IPS-18a (cell line): ENCODE results near the gene PRSS2.
"Not testable (repeated sequence)": the region's sequence is repeated elsewhere in the genome, so short reads cannot be mapped to it uniquely, and the experiment has no call there.

ENCODE experiments used
- H3K27ac ChIP-seq: one replicate; pipeline ENCODE4 v1.5.1; 2013; ENCODE audit warnings: low read length
- H3K27me3 ChIP-seq: one replicate; pipeline ENCODE4 v1.6.1; 2013; ENCODE audit warnings: mild to moderate bottlenecking, low read length; ENCODE audit not compliant: control insufficient read depth, insufficient read depth
- H3K36me3 ChIP-seq: one replicate; pipeline ENCODE4 v1.6.1; 2013; ENCODE audit warnings: low read depth, low read length; ENCODE audit not compliant: control insufficient read depth
- H3K4me1 ChIP-seq: one replicate; pipeline ENCODE4 v1.6.1; 2013; ENCODE audit warnings: low read depth, low read length; ENCODE audit not compliant: control insufficient read depth
- H3K4me3 ChIP-seq: one replicate; pipeline ENCODE4 v1.5.1; 2013; ENCODE audit warnings: low read length
- H3K9ac ChIP-seq: one replicate; pipeline ENCODE4 v1.6.1; 2013; ENCODE audit warnings: mild to moderate bottlenecking, low read length, moderate library complexity
- H3K9me3 ChIP-seq: one replicate; pipeline ENCODE4 v1.6.1; 2013; ENCODE audit warnings: low read depth, low read length; ENCODE audit not compliant: control insufficient read depth

Gene PRSS2

GRCh38 chr7:142761606-142762005 is 9.2 kb upstream of the PRSS2 start:
- H3K36me3 ChIP-seq, H3K9ac ChIP-seq, H3K9me3 ChIP-seq, H3K4me1 ChIP-seq, H3K27ac ChIP-seq, H3K27me3 ChIP-seq, H3K4me3 ChIP-seq: not testable (repeated sequence)

GRCh38 chr7:142762104-142762503 is 8.7 kb upstream of the PRSS2 start:
- H3K27me3 ChIP-seq, result no peaks in the 10 kb centered on the region

GRCh38 chr7:142767451-142767850 is 3.3 kb upstream of the PRSS2 start:
- H3K27me3 ChIP-seq, result no peaks in the 10 kb centered on the region
- no peak overlapping the region for H3K27ac ChIP-seq
- H3K9ac ChIP-seq, result no peak overlapping the region
- H3K4me1 ChIP-seq, result no peaks in the 10 kb centered on the region
- H3K4me3 ChIP-seq, result no peak overlapping the region
- H3K36me3 ChIP-seq, result no peaks in the 10 kb centered on the region
- H3K9me3 ChIP-seq, result no peaks in the 10 kb centered on the region

More at GRCh38 chr7:142762104-142762503, 8.7 kb upstream of the PRSS2 start:
- H3K9ac ChIP-seq, result no peak overlapping the region
- H3K27ac ChIP-seq, result no peak overlapping the region
- H3K4me1 ChIP-seq, result no peaks in the 10 kb centered on the region
- H3K36me3 ChIP-seq, result no peaks in the 10 kb centered on the region
- no peak overlapping the region for H3K4me3 ChIP-seq
- H3K9me3 ChIP-seq, result no peaks in the 10 kb centered on the region

GRCh38 chr7:142767861-142768260 is 2.9 kb upstream of the PRSS2 start:
- no peak overlapping the region for H3K4me3 ChIP-seq
- H3K9me3 ChIP-seq, result no peaks in the 10 kb centered on the region
- no peaks in the 10 kb centered on the region for H3K4me1 ChIP-seq
- no peaks in the 10 kb centered on the region for H3K27me3 ChIP-seq
- H3K9ac ChIP-seq, result no peak overlapping the region
- H3K27ac ChIP-seq, result no peak overlapping the region
- no peaks in the 10 kb centered on the region for H3K36me3 ChIP-seq

- not testable (repeated sequence) for H3K36me3 ChIP-seq, H3K27me3 ChIP-seq, H3K9ac ChIP-seq, H3K4me1 ChIP-seq, H3K9me3 ChIP-seq, H3K27ac ChIP-seq, H3K4me3 ChIP-seq
Observed at GRCh38 chr7:142768885-142769284, 1.9 kb upstream of the PRSS2 start.

- Histone ChIP-seq H3K9me3 (no peaks in the 10 kb centered on the region), H3K9ac (no peak overlapping the region), H3K36me3 (no peaks in the 10 kb centered on the region), H3K4me3 (no peak overlapping the region), H3K27ac (no peak overlapping the region), H3K27me3 (no peaks in the 10 kb centered on the region), H3K4me1 (no peaks in the 10 kb centered on the region)
Observed at GRCh38 chr7:142771353-142771723, 568 bp downstream of the PRSS2 start.

- H3K4me1 ChIP-seq, result no peaks in the 10 kb centered on the region
- H3K9me3 ChIP-seq, result no peaks in the 10 kb centered on the region
- no peak overlapping the region for H3K9ac ChIP-seq
- H3K27me3 ChIP-seq, result no peaks in the 10 kb centered on the region
- no peaks in the 10 kb centered on the region for H3K36me3 ChIP-seq
- H3K27ac ChIP-seq, result no peak overlapping the region
- no peak overlapping the region for H3K4me3 ChIP-seq
Observed at GRCh38 chr7:142772051-142772450, 1.3 kb downstream of the PRSS2 start.

GRCh38 chr7:142772673-142773072 is 1.9 kb downstream of the PRSS2 start:
- Histone ChIP-seq H3K27ac (no peak overlapping the region), H3K27me3 (no peaks in the 10 kb centered on the region), H3K4me1 (no peaks in the 10 kb centered on the region), H3K9ac (no peak overlapping the region), H3K4me3 (no peak overlapping the region), H3K9me3 (no peaks in the 10 kb centered on the region), H3K36me3 (no peaks in the 10 kb centered on the region)

GRCh38 chr7:142773230-142773629 is 2.5 kb downstream of the PRSS2 start:
- Histone ChIP-seq H3K27ac (no peak overlapping the region), H3K4me1 (no peaks in the 10 kb centered on the region), H3K9ac (no peak overlapping the region), H3K9me3 (no peaks in the 10 kb centered on the region), H3K36me3 (no peaks in the 10 kb centered on the region), H3K27me3 (no peaks in the 10 kb centered on the region), H3K4me3 (no peak overlapping the region)

- H3K27me3 ChIP-seq, result no peaks in the 10 kb centered on the region
- no peak overlapping the region for H3K4me3 ChIP-seq
- no peak overlapping the region for H3K27ac ChIP-seq
- H3K4me1 ChIP-seq, result no peaks in the 10 kb centered on the region
- no peak overlapping the region for H3K9ac ChIP-seq
- H3K9me3 ChIP-seq, result no peaks in the 10 kb centered on the region
- no peaks in the 10 kb centered on the region for H3K36me3 ChIP-seq
Observed at GRCh38 chr7:142773937-142774744, 3.4 kb downstream of the PRSS2 start.

GRCh38 chr7:142774826-142775225 is 4.1 kb downstream of the PRSS2 start:
- Histone ChIP-seq H3K4me1 (no peaks in the 10 kb centered on the region), H3K27me3 (no peaks in the 10 kb centered on the region), H3K36me3 (no peaks in the 10 kb centered on the region), H3K4me3 (no peak overlapping the region), H3K9me3 (no peaks in the 10 kb centered on the region), H3K9ac (no peak overlapping the region), H3K27ac (no peak overlapping the region)

GRCh38 chr7:142775351-142776115 is 4.8 kb downstream of the PRSS2 start:
- not testable (repeated sequence) for H3K36me3 ChIP-seq, H3K4me3 ChIP-seq, H3K27me3 ChIP-seq, H3K9ac ChIP-seq, H3K4me1 ChIP-seq, H3K9me3 ChIP-seq, H3K27ac ChIP-seq
